Gastrocnemius medialis (tissue), 4 donors: ENCODE measurements around the gene LRMDA. TPM values are rescaled to one million over a fixed set of nuclear protein-coding genes. Genes with fewer than 3 reads are reported as not detected.

ENCODE experiments used
- ATAC-seq, 2 donors: fragments of 150-250 bp; one replicate each; pipeline ENCODE4 v1.9.1; 2016
- DNase-seq, 2 donors: peaks; one replicate each; pipeline ENCODE4 v3.0.0-alpha.2; 2019
- H3K27ac ChIP-seq, 4 donors: fragments of 200-600 bp; sonication (generic); 1 replicate in 1 of 4; 2 replicates in 3 of 4; pipeline ENCODE4 v1.5.1; 2016 to 2018; ENCODE audit warnings: mild to moderate bottlenecking in 2 of 4, moderate library complexity in 1 of 4
- H3K27me3 ChIP-seq, 3 donors: fragments of 200-600 bp; sonication (generic) in 2 of 3; 1 replicate in 1 of 3; 2 replicates in 2 of 3; pipeline versions ENCODE4 v1.5.1 to v1.6.0; 2016 to 2019; ENCODE audit warnings: mild to moderate bottlenecking in 1 of 3, moderate library complexity in 1 of 3
- H3K36me3 ChIP-seq, 2 donors: fragments of 200-600 bp; sonication (generic) in 1 of 2; one replicate each; pipeline ENCODE4 v1.5.1; 2017 to 2018
- H3K4me1 ChIP-seq, 2 donors: fragments of 200-600 bp; sonication (generic) in 1 of 2; one replicate each; pipeline ENCODE4 v1.5.1; 2016 to 2017; ENCODE audit warnings: mild to moderate bottlenecking in 2 of 2
- H3K4me3 ChIP-seq, 4 donors: fragments of 200-600 bp; sonication (generic) in 3 of 4; 1 replicate in 1 of 4; 2 replicates in 3 of 4; pipeline ENCODE4 v1.5.1; 2016 to 2019; ENCODE audit warnings: mild to moderate bottlenecking in 2 of 4
- H3K9me3 ChIP-seq, 3 donors: fragments of 200-600 bp; sonication (generic) in 2 of 3; 1 replicate in 1 of 3; 2 replicates in 2 of 3; pipeline ENCODE4 v1.5.1; 2016 to 2019
- CTCF ChIP-seq, 5 experiments: fragments of 450-650 bp in 3 of 5; fragments of 200-600 bp in 2 of 5; sonication (generic) in 2 of 5; IDR thresholded peaks in 4 of 5; conservative IDR thresholded peaks in 1 of 5; 1 replicate in 4 of 5; 2 replicates in 1 of 5; pipeline ENCODE4 v1.5.1; 2016 to 2019; ENCODE audit warnings: antibody characterized with exemption in 5 of 5, mild to moderate bottlenecking in 3 of 5, moderate library complexity in 3 of 5
- POLR2A ChIP-seq, 2 donors: fragments of 450-650 bp; IDR thresholded peaks; one replicate each; pipeline ENCODE4 v1.6.1; 2017; ENCODE audit warnings: antibody characterized with exemption in 2 of 2, mild to moderate bottlenecking in 2 of 2, moderate library complexity in 2 of 2
- in situ Hi-C, 4 donors: fragments of 200-750 bp; cut with MboI; loops; one replicate each; pipeline versions ENCODE4 v1.15.0 to v1.8.0; 2017; ENCODE audit warnings: low sequenced_read_pairs in 4 of 4
- intact Hi-C: fragments of 100-400 bp; cut with DNase I; formaldehyde crosslinking; loops from one replicate; pipeline ENCODE4 v1.15.1; 2023; ENCODE audit warnings: low total_unique reads
- total RNA-seq, 4 donors: library from RNA; depleted of rRNA; stranded (reverse); fragments of >200 nt; gene quantifications; one replicate each; pipeline versions ENCODE4 v1.1.0 to v1.2.3, GENCODE V29; 2016

The LRMDA gene
- total RNA-seq, 4 donors from 2014 or later, result 0.80 to 4.5 (median 1.4) TPM

- Histone ChIP-seq H3K4me1 (no peaks in the 10 kb centered on the region), H3K9me3 (no peaks in the 10 kb centered on the region), H3K4me3 (no peak overlapping the region), H3K36me3 (no peaks in the 10 kb centered on the region), H3K27me3 (no peaks in the 10 kb centered on the region), H3K27ac (no peak overlapping the region)
- DNase-seq, result no peak
- in situ Hi-C loops, result no loop called here
- intact Hi-C loops, result no loop called here
- no peak for TF ChIP-seq CTCF (IDR thresholded peaks at IDR 0.05 in 4 of 5, conservative IDR thresholded peaks at IDR 0.05 in 1 of 5)
- no peak for TF ChIP-seq POLR2A (IDR thresholded peaks at IDR 0.05)
- ATAC-seq, result no peak
These were observed 46.3 kb downstream of the LRMDA start for GRCh38 chr10:75477680-75478079.

- no peak for DNase-seq
- Histone ChIP-seq H3K4me3 (no peak overlapping the region), H3K4me1 (no peaks in the 10 kb centered on the region), H3K27me3 (no peaks in the 10 kb centered on the region), H3K36me3 (no peaks in the 10 kb centered on the region), H3K27ac (no peak overlapping the region), H3K9me3 (no peaks in the 10 kb centered on the region)
- in situ Hi-C loops, result no loop called here
- ATAC-seq, result no peak
- intact Hi-C loops, result no loop called here
- TF ChIP-seq CTCF (IDR thresholded peaks at IDR 0.05 in 4 of 5, conservative IDR thresholded peaks at IDR 0.05 in 1 of 5) (no peak), POLR2A (IDR thresholded peaks at IDR 0.05) (no peak)
These were observed 49.0 kb downstream of the LRMDA start for GRCh38 chr10:75480374-75480773.

- H3K4me1 ChIP-seq, result no peaks in the 10 kb centered on the region
- in situ Hi-C loops (no loop called here), intact Hi-C loops (no loop called here)
- no peak overlapping the region for H3K4me3 ChIP-seq
- H3K27me3 ChIP-seq, result no peaks in the 10 kb centered on the region
- no peaks in the 10 kb centered on the region for H3K36me3 ChIP-seq
- no peak overlapping the region for H3K27ac ChIP-seq
- TF ChIP-seq POLR2A (IDR thresholded peaks at IDR 0.05), result no peak
- no peak for TF ChIP-seq CTCF (IDR thresholded peaks at IDR 0.05 in 4 of 5, conservative IDR thresholded peaks at IDR 0.05 in 1 of 5)
- DNase-seq (no peak), ATAC-seq (no peak)
- H3K9me3 ChIP-seq, result no peaks in the 10 kb centered on the region
These were observed 51.8 kb downstream of the LRMDA start for GRCh38 chr10:75483188-75483587.

GRCh38 chr10:75484717-75485116 is 53.3 kb downstream of the LRMDA start:
- Histone ChIP-seq H3K4me1 (no peaks in the 10 kb centered on the region), H3K27ac (no peak overlapping the region), H3K9me3 (no peaks in the 10 kb centered on the region), H3K36me3 (no peaks in the 10 kb centered on the region), H3K27me3 (no peaks in the 10 kb centered on the region), H3K4me3 (no peak overlapping the region)
- in situ Hi-C loops, result no loop called here
- DNase-seq (no peak), ATAC-seq (no peak)
- TF ChIP-seq CTCF (IDR thresholded peaks at IDR 0.05 in 4 of 5, conservative IDR thresholded peaks at IDR 0.05 in 1 of 5) (no peak), POLR2A (IDR thresholded peaks at IDR 0.05) (no peak)
- intact Hi-C loops, result no loop called here

- no peak overlapping the region for H3K27ac ChIP-seq
- no peak for DNase-seq
- in situ Hi-C loops, result no loop called here
- intact Hi-C loops, result no loop called here
- no peak overlapping the region for H3K4me3 ChIP-seq
- H3K27me3 ChIP-seq, result no peaks in the 10 kb centered on the region
- no peaks in the 10 kb centered on the region for H3K36me3 ChIP-seq
- no peaks in the 10 kb centered on the region for H3K4me1 ChIP-seq
- H3K9me3 ChIP-seq, result no peaks in the 10 kb centered on the region
- TF ChIP-seq CTCF (IDR thresholded peaks at IDR 0.05 in 4 of 5, conservative IDR thresholded peaks at IDR 0.05 in 1 of 5), result no peak
- no peak for TF ChIP-seq POLR2A (IDR thresholded peaks at IDR 0.05)
- ATAC-seq, result no peak
These were observed 55.2 kb downstream of the LRMDA start for GRCh38 chr10:75486591-75486990.
